CD4-positive, alpha-beta T cell treated with Interleukin-21 for 1 hour (primary cell): ENCODE measurements around the gene EVL.
"Not testable (repeated sequence)": the region's sequence is repeated elsewhere in the genome, so short reads cannot be mapped to it uniquely, and the experiment has no call there.

Source experiments
- DNase-seq: peaks from one replicate; pipeline ENCODE4 v3.0.0-alpha.2; 2020

Gene EVL

DNA sequence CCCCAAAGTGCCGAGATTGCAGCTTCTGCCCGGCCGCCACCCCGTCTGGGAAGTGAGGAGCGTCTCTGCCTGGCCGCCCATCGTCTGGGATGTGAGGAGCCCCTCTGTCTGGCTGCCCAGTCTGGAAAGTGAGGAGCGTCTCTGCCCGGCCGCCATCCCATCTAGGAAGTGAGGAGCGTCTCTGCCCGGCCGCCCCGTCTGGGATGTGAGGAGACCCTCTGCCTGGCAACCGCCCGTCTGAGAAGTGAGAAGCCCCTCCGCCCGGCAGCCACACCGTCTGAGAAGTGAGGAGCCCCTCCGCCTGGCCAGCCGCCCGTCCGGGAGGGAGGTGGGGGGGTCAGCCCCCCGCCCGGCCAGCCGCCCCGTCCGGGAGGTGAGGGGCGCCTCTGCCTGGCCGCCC is 115.4 kb downstream of the EVL start:
- DNase-seq: not testable (repeated sequence)

DNA sequence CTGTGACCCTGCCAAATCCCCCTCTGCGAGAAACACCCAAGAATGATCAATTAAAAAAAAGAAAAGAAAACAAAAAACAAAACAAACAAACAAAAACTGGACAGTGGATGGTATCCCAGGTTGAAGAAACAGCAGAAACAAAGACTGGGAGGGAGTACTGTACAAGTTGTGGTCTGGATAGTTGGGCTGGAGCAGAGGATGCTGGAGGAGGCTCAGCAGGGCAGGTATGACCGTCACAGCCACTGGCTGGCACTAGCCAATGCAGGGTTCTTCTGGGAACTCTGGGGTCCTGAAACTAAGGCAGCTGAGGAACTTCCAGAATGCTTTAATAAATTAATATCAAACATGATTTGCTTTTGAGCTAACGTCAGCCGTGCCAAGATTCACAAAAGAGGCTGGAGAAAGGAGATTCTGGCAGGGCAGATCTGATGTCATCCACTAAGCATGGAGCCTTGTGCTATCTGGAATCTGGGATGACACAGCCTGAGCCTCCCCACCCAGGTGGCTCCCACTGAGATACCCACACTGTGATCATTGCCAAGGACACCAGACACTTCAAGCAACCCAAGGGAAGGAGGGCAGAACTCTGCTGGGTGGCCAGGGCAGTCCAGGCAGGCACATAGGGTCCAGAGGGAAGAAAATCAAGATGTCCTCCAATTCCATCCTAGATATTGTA is 116.8 kb downstream of the EVL start:
- DNase-seq: not testable (repeated sequence)

DNA sequence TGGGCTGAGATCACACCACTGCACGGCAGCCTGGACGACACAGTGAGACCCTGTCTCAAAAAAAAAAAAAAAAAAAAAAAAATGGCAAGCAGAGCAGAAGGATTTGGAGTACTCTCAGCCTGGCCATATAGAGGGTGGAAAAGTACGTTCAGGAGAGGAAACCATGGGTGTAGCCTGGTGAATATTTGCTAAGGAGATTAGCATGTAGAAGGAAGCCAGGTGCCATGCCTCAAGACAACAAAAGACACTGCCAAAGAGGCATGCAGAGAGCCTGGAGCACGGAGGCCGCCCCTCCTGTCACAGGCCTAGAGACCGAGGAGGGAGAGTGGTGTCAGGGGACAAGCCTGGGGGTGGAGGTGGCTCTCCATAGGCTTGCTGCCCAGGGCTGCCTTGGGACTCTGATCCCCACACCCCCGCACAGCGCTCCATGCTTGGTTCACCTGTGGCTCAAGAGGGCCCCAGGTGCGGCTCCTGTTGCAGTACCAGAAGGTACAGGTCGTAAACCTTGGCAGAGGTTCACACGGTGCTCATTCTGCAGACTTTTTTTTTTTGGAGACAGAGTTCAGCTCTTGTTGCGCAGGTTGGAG is 122.1 kb downstream of the EVL start:
- DNase-seq: no peak

DNA sequence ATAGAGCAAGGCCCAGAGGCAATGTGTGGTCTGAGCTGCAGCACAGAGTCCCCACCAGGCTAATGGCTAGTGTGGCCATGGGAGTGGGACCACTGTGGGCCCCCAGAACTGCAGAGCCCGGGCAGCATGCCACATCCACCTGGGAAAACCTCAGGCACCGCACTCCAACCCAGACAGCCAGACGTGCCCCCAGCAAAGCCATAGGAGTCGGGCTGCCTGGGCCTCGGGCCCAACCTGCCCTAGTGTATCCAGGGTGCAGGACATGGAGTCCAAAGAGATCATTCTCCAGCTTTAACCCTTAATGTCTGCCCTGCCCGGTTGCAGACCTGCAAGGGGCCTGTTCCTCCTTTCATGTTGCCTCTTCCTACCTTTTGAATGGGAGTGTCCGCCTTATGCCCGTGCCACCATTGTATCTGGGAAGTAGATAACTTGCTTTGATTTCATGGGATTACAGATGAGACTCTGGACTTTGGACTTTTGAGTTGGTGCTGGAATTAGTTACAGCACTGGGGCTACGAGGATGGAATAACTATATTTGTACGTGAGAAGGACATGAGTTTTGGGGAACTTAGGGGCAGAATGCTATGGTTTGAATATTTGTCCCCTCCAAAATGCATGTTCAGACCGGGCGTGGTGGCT is 123.3 kb downstream of the EVL start:
- DNase-seq: no peak

DNA sequence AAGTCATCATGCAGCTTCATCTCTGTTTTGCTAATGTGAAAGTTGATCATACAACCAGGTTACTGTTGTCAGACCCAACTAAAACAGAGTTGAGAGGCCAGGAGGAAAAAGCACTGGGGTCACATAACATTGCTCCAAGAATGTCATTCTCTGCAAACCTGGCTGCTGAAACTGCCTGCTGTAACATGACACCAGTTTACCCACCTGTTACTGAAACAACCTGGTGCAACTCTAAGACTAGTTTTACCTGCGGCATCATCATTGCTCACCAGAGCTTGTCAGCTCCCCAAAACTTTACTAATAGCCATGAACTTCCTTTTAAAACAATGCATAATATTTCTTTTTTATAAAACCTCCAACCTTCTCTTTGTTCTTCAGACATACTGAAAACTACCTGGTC is 124.9 kb downstream of the EVL start:
- DNase-seq: no peak

DNA sequence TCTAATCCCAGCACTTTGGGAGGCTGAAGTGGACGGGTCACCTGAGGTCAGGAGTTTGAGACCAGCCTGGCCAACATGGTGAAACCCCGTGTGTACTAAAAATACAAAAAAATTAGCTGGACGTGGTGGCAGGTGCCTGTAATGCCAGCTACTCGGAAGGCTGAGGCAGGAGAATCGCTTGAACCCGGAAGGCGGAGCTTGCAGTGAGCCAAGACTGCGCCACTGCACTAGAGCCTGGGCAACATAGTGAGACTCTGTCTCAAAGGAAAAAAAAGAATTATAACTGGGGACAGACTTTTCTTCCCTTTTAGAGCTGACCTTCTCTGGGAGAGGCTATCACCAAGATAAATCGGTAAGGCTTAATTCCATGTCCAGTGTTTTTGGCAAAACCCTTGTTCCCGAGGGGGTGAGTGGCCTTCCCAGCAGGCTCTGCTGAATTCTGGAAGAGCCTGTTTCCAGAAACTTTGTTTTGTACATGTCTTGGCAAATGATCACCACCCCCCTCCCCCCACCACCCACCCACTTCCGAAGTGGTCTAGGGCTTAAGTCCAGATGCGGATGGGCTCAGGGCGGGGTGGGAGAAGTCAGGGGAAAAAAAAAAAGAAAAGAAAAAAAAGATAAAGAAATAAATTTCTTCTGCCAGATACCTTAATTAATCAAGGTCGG is 126.5 kb downstream of the EVL start:
- DNase-seq: no peak

DNA sequence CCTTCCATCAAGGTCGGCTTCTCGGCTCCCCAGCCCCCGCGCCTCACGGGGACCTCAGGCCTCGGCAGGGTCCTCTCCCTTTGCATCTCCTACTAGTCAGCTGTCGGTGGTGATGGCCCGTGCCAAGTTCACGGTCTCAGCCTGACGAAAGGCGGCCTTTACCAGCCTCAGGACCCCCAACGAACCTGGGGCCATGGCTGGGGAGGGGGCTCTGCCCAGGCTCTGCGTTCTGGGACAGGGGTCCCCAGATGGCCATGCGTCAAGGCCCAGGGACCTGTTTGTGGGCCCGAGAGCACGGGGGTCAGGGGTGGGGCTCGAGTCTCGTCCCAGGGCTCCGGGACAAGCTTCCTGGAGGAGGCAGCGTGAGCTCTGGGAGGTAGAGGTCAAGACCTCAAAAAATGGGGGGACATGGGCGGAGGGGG is 127.0 kb downstream of the EVL start:
- DNase-seq: no peak

DNA sequence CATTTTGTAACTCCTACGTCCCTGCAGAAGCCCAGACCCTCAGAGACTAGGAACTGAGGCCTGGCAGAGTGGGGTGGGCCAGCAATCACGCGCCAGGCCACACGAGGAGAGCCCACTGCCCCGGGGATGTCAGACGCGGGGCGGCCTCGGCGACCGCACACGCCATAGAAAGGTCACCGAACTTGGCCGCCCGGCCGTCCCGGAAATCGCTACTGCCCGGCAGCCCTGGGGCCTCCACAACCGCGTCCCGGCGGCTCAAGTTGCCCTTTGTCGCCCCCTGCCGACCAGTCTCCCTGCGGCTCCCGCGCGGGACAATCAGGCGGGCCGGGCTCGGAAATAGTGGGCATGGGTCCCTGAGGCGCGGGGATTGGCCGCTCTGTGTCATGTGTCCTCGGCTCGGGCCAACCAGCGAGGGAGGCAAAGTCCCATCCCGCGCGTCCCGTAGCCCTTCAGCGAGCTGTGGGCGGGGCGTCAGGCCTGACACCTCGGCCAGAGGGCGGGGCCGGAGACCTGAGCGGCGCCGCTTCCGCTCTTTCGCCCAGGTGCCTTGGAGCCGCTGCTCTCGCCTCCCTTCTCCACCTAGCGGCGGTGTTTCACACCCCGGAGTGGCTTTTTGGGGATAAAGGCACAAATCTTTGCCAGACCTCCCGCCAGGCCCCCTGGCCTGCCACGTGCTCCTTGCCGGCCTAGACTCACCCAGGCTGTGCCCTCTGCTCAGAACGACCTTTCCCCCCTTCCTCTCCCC is 127.6 kb downstream of the EVL start:
- peak; percentile 100 for DNase-seq
